ENCODE data around the gene ERCC4. TPM values are rescaled to one million over a fixed set of nuclear protein-coding genes. Genes with fewer than 3 reads are reported as not detected.

The ERCC4 gene
- total RNA-seq, 1 donor from 2014 or later, result 14.5 TPM

GRCh38 chr16:13909872-13910303 lies 10.1 kb upstream of the ERCC4 start:
- no peak for DNase-seq

GRCh38 chr16:13911306-13911705 lies 8.6 kb upstream of the ERCC4 start:
- no peak overlapping the region for H3K4me3 Mint-ChIP-seq (ENCODE audit: unreplicated experiment)
- H3K27me3 Mint-ChIP-seq (ENCODE audit: unreplicated experiment), result no peaks in the 10 kb centered on the region
- H3K36me3 Mint-ChIP-seq (ENCODE audit: unreplicated experiment), result peaks cover 8% of the 10 kb centered on the region
- peaks cover 5% of the 10 kb centered on the region for H3K9me3 Mint-ChIP-seq (ENCODE audit: unreplicated experiment)
- TF ChIP-seq CTCF (IDR thresholded peaks at IDR 0.05; ENCODE audit: partially characterized antibody, unreplicated experiment), result no peak
- no peak overlapping the region for H3K27ac Mint-ChIP-seq (ENCODE audit: unreplicated experiment)
- no peak for DNase-seq
- H3K4me1 Mint-ChIP-seq (ENCODE audit: low read depth, unreplicated experiment), result no peaks in the 10 kb centered on the region

More at GRCh38 chr16:13909872-13910303, 10.1 kb upstream of the ERCC4 start:
- peaks cover 8% of the 10 kb centered on the region for H3K9me3 Mint-ChIP-seq (ENCODE audit: unreplicated experiment)
- no peak overlapping the region for H3K4me3 Mint-ChIP-seq (ENCODE audit: unreplicated experiment)
- peaks cover 13% of the 10 kb centered on the region for H3K36me3 Mint-ChIP-seq (ENCODE audit: unreplicated experiment)
- H3K27me3 Mint-ChIP-seq (ENCODE audit: unreplicated experiment), result no peaks in the 10 kb centered on the region
- no peak for TF ChIP-seq CTCF (IDR thresholded peaks at IDR 0.05; ENCODE audit: partially characterized antibody, unreplicated experiment)
- H3K27ac Mint-ChIP-seq (ENCODE audit: unreplicated experiment), result no peak overlapping the region
- H3K4me1 Mint-ChIP-seq (ENCODE audit: low read depth, unreplicated experiment), result no peaks in the 10 kb centered on the region

DNA sequence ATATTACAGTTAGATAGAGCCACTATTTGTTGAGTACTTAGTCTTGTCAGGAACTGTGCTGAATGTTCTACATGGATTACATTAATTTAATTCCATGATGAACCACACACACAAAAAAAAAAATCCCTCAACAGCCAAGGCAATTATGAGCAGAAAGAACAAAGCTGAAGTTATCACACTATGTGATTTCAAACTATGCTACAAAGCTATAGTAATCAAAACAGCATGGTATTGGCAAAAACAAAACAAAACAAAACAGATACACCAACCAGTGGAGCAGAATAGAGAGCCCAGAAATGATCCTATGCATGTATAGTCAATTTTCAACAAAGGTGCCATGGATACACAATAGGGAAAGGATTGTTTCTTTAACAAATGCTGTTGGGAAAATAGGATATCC lies 8.1 kb upstream of the ERCC4 start:
- no peak for DNase-seq
- H3K27me3 Mint-ChIP-seq (ENCODE audit: unreplicated experiment), result no peaks in the 10 kb centered on the region
- peaks cover 8% of the 10 kb centered on the region for H3K36me3 Mint-ChIP-seq (ENCODE audit: unreplicated experiment)
- TF ChIP-seq CTCF (IDR thresholded peaks at IDR 0.05; ENCODE audit: partially characterized antibody, unreplicated experiment), result no peak
- no peak overlapping the region for H3K27ac Mint-ChIP-seq (ENCODE audit: unreplicated experiment)
- peaks cover 5% of the 10 kb centered on the region for H3K9me3 Mint-ChIP-seq (ENCODE audit: unreplicated experiment)
- no peaks in the 10 kb centered on the region for H3K4me1 Mint-ChIP-seq (ENCODE audit: low read depth, unreplicated experiment)
- H3K4me3 Mint-ChIP-seq (ENCODE audit: unreplicated experiment), result no peak overlapping the region

- Mint-ChIP-seq H3K27ac (ENCODE audit: unreplicated experiment) (no peak overlapping the region), H3K9me3 (ENCODE audit: unreplicated experiment) (peaks cover 5% of the 10 kb centered on the region)
- no peak for DNase-seq
Observed at GRCh38 chr16:13912891-13913290, 7.1 kb upstream of the ERCC4 start.

More at GRCh38 chr16:13912891-13913290, 7.1 kb upstream of the ERCC4 start:
- Mint-ChIP-seq H3K27me3 (ENCODE audit: unreplicated experiment) (peaks cover under 1% of the 10 kb centered on the region), H3K4me3 (ENCODE audit: unreplicated experiment) (no peak overlapping the region), H3K4me1 (ENCODE audit: low read depth, unreplicated experiment) (no peaks in the 10 kb centered on the region), H3K36me3 (ENCODE audit: unreplicated experiment) (peaks cover 8% of the 10 kb centered on the region)
- no peak for TF ChIP-seq CTCF (IDR thresholded peaks at IDR 0.05; ENCODE audit: partially characterized antibody, unreplicated experiment)

All from glutamatergic neuron (in vitro differentiated cells).